Adrenal gland (tissue), 5 donors: ENCODE data around the gene ARAP1.

Experiments used
- CTCF ChIP-seq, 6 experiments: fragments of 450-650 bp in 4 of 6; fragments of 200-600 bp in 2 of 6; sonication (generic) in 1 of 6; IDR thresholded peaks; 1 replicate in 5 of 6; 2 replicates in 1 of 6; pipeline versions ENCODE4 v1.5.1 to v1.8.0; 2016 to 2021; ENCODE audit warnings: antibody characterized with exemption in 6 of 6, mild to moderate bottlenecking in 2 of 6, moderate library complexity in 1 of 6
- POLR2A ChIP-seq, 2 donors: fragments of 450-650 bp; IDR thresholded peaks; one replicate each; pipeline ENCODE4 v1.6.1; 2017; ENCODE audit warnings: antibody characterized with exemption in 2 of 2, mild to moderate bottlenecking in 2 of 2, moderate library complexity in 1 of 2
- donor health status: DM: no; HTN: no; CAD: no.

- TF ChIP-seq CTCF (IDR thresholded peaks at IDR 0.05): no peak
- TF ChIP-seq POLR2A (IDR thresholded peaks at IDR 0.05): no peak
Observed at GRCh38 chr11:72712841-72713240, 39.4 kb downstream of the ARAP1 start.
